ENCODE measurements around the gene CLN6. TPM values are rescaled to one million over a fixed set of nuclear protein-coding genes. Genes with fewer than 3 reads are reported as not detected.

CLN6 gene
- total RNA-seq, 1 experiment from 2014 or later: 85.7 TPM

DNA sequence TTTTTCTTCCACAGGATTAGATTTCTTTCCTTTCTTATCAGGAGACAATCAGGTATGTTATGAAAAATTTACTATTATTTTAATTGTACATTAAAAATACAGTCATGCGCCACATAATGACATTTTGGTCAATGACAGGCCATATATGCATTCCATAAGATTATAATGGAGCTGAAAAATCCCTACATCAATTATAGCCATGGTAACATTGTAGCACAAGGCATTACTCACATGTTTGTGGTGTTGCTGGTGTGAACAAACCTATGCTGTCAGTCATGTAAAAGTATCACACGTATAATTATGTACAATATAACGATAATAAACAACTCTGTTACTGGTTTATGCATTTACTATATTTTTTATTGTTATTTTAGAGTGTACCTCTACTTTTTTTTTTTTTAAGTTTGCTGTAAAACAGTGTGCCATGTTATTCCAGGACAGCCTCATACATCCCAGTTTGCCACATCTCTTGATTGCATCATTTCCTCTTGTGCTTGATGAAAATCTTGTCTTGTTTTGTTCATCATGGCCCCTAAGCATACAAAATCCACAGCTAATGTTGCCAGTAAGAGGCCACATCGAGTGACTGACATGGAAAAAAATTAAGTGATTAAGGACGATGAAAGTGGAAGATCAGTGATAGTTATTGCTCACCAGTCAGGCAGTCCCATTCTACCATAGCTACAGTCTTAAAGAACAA lies 45.8 kb downstream of the CLN6 start:
- DNase-seq: no peak
- CTCF ChIA-PET: no interaction called here
- H3K9me3 Mint-ChIP-seq (ENCODE audit: low read depth, unreplicated experiment): no peaks in the 10 kb centered on the region

DNA sequence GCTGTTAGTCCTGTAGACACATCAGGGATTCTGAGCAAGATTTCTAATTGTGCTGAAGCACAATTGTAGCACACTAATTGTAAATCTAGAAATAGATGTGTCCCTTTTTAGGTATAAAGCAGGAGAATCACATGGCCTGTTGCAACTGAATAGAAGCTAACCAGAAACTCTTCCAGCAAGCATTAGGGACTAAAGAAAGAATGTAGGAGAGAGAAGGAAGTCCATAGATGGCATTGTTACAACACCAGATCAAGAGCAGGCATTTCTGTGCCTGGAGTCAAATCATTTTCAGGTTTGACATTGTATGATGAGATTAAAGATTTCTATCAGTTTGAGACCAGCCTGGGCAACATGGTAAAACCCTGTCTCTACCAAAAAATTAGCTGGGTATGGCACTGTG lies 51.8 kb downstream of the CLN6 start:
- peaks cover 34% of the 10 kb centered on the region for H3K36me3 Mint-ChIP-seq (ENCODE audit: insufficient read depth, unreplicated experiment)
- BruUV-seq (replicated peaks): no TSS peak
- H3K9me3 Mint-ChIP-seq (ENCODE audit: low read depth, unreplicated experiment): no peaks in the 10 kb centered on the region
- H3K4me3 Mint-ChIP-seq (ENCODE audit: low read depth, unreplicated experiment): no peak overlapping the region
- H3K27ac Mint-ChIP-seq (ENCODE audit: unreplicated experiment): no peak overlapping the region
- CTCF ChIA-PET: no interaction called here
- DNase-seq: no peak
- no peaks in the 10 kb centered on the region for H3K27me3 Mint-ChIP-seq (ENCODE audit: unreplicated experiment)
- TF ChIP-seq, protein P1, sequence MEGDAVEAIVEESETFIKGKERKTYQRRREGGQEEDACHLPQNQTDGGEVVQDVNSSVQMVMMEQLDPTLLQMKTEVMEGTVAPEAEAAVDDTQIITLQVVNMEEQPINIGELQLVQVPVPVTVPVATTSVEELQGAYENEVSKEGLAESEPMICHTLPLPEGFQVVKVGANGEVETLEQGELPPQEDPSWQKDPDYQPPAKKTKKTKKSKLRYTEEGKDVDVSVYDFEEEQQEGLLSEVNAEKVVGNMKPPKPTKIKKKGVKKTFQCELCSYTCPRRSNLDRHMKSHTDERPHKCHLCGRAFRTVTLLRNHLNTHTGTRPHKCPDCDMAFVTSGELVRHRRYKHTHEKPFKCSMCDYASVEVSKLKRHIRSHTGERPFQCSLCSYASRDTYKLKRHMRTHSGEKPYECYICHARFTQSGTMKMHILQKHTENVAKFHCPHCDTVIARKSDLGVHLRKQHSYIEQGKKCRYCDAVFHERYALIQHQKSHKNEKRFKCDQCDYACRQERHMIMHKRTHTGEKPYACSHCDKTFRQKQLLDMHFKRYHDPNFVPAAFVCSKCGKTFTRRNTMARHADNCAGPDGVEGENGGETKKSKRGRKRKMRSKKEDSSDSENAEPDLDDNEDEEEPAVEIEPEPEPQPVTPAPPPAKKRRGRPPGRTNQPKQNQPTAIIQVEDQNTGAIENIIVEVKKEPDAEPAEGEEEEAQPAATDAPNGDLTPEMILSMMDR (IDR thresholded peaks at IDR 0.05; ENCODE audit: unreplicated experiment): no peak
- intact Hi-C loops (cut with micrococcal nuclease; ENCODE audit: unreplicated experiment): no loop called here
- H3K4me1 Mint-ChIP-seq (ENCODE audit: low read depth, unreplicated experiment): no peaks in the 10 kb centered on the region

More for the DNA sequence above, 45.8 kb downstream of the CLN6 start:
- no TSS peak for BruUV-seq (replicated peaks)
- Mint-ChIP-seq H3K27me3 (ENCODE audit: unreplicated experiment) (no peaks in the 10 kb centered on the region), H3K4me3 (ENCODE audit: low read depth, unreplicated experiment) (no peak overlapping the region), H3K4me1 (ENCODE audit: low read depth, unreplicated experiment) (no peaks in the 10 kb centered on the region), H3K27ac (ENCODE audit: unreplicated experiment) (no peak overlapping the region), H3K36me3 (ENCODE audit: insufficient read depth, unreplicated experiment) (peaks cover 43% of the 10 kb centered on the region)
- intact Hi-C loops (cut with micrococcal nuclease; ENCODE audit: unreplicated experiment): no loop called here
- TF ChIP-seq, protein P1 (IDR thresholded peaks at IDR 0.05; ENCODE audit: unreplicated experiment): no peak

DNA sequence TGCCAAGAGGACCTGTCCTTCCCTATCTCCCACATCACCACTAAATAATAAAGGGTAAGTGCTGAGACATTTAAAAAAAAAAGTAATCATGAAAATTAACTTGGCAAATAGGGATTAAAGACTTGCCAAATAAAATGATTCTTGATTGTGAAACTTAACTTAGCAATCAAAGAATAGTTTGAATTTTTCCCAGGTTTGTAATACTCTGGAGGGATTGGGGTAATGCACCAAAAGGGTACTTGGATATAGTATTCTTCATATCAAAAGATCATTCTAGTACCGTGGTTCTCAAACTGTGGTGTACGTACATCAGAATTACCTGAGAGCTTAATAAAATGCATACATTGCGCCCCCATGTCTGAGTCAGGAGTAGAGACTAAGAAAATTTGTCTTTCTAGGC lies 52.9 kb downstream of the CLN6 start:
- peaks cover 32% of the 10 kb centered on the region for H3K36me3 Mint-ChIP-seq (ENCODE audit: insufficient read depth, unreplicated experiment)
- TF ChIP-seq, protein P1 (IDR thresholded peaks at IDR 0.05; ENCODE audit: unreplicated experiment): no peak
- CTCF ChIA-PET: interaction anchor here (0.5 kb wide), 1 partner anchor 784 kb away, joined by 5 read pairs; no protein-coding TSS in a partner anchor
- H3K4me1 Mint-ChIP-seq (ENCODE audit: low read depth, unreplicated experiment): no peaks in the 10 kb centered on the region
- intact Hi-C loops (cut with micrococcal nuclease; ENCODE audit: unreplicated experiment): no loop called here
- no peaks in the 10 kb centered on the region for H3K9me3 Mint-ChIP-seq (ENCODE audit: low read depth, unreplicated experiment)
- no TSS peak for BruUV-seq (replicated peaks)
- H3K27me3 Mint-ChIP-seq (ENCODE audit: unreplicated experiment): no peaks in the 10 kb centered on the region
- no peak for DNase-seq
- no peak overlapping the region for H3K4me3 Mint-ChIP-seq (ENCODE audit: low read depth, unreplicated experiment)
- no peak overlapping the region for H3K27ac Mint-ChIP-seq (ENCODE audit: unreplicated experiment)

DNA sequence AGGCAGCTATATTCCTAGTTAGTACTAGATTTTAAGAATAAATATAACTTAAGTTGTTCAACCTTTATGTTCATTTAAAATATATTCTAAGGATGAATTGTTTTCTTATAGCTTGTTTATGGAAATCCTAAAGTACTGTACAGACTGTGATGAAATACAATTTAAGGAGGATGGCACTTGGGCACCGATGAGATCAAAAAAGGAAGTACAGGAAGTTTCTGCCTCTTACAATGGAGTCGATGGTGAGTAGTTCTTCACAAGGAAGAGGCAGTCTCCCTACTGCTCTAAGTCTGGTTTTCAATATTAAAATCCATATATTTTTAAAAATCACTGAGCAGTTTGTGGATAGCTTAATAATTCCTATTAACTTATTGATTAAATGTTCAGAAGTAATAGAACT lies 54.0 kb downstream of the CLN6 start:
- Mint-ChIP-seq H3K4me1 (ENCODE audit: low read depth, unreplicated experiment) (no peaks in the 10 kb centered on the region), H3K9me3 (ENCODE audit: low read depth, unreplicated experiment) (no peaks in the 10 kb centered on the region), H3K36me3 (ENCODE audit: insufficient read depth, unreplicated experiment) (peaks cover 30% of the 10 kb centered on the region), H3K27me3 (ENCODE audit: unreplicated experiment) (no peaks in the 10 kb centered on the region), H3K4me3 (ENCODE audit: low read depth, unreplicated experiment) (no peak overlapping the region), H3K27ac (ENCODE audit: unreplicated experiment) (no peak overlapping the region)
- TF ChIP-seq, protein P1 (IDR thresholded peaks at IDR 0.05; ENCODE audit: unreplicated experiment): no peak
- CTCF ChIA-PET: no interaction called here
- intact Hi-C loops (cut with micrococcal nuclease; ENCODE audit: unreplicated experiment): no loop called here
- no peak for DNase-seq
- BruUV-seq (replicated peaks): no TSS peak
